Measurements from ENCODE around the gene APOC3.

Gene APOC3

GRCh38 chr11:116807601-116808261 is 22.0 kb upstream of the APOC3 start:
- DNase-seq: no peak

DNA sequence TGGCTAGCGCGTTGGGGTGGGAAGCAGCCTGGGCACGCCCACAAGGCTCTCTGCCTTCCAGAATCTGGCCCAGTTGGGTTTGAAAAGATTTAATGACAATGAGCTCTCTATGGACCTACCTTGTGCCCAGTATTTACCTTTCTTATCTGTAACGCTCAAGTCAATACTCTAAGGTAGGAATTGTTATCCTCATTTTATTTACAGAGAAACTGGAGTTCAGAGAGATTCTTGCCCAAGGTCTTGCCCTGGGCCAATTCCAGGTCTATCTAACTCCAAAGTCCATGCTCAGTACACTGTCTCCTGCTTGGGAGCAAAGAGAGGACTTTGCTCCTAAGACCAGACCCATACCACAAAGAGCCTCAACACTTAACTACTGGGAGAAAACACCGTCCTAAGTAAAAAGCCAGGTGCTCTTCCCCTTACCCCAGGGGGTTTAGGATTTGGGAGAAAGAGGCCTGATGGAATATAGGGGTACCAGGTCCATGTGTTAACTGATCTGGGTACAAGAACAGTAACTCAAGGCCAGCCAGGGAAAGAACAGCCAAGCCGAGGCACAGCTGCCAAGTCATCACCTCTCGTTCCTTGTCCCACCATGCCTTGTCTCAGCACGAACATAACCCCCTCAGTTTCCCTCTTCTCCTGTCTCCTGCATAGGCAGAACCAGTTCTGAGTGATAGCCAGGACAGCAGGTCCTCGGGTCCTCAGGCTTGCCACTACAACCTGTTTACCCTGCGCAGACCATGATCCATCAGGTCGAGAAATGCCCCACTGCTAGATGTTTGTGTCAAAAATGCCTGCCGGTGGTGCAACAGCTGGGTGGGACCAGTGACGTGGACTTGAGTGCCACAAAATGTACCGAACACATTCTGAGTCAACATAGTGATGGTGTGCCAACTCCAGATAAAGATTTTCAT is 21.2 kb upstream of the APOC3 start:
- no peak for DNase-seq

- no peak for DNase-seq
Measured at GRCh38 chr11:116811194-116811593, 18.5 kb upstream of the APOC3 start.

- no peak for DNase-seq
Measured at GRCh38 chr11:116812109-116812508, 17.6 kb upstream of the APOC3 start.

DNA sequence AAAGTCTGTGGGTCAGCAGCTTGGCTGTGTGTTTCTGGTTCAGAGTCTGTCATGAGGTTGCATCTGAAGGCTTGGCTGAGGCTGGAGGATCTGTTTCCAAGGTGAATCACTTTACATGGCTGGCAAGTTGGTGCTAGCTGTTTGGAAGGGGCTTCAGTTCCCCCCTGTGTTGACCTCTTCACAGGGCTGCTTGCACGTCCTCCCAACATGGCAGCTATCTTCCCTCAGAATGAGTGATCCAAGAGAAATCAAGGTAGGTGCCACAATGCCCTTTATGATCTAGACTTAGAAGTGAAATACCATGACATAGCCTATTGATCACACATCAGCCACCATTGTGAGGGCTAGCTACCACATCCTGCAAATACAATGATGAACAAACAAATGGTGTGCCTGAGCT is 16.5 kb upstream of the APOC3 start:
- DNase-seq: no peak

- no peak for DNase-seq
Measured at GRCh38 chr11:116813781-116814471, 15.8 kb upstream of the APOC3 start.

GRCh38 chr11:116814502-116814901 is 15.2 kb upstream of the APOC3 start:
- DNase-seq: no peak

GRCh38 chr11:116819049-116819448 is 10.7 kb upstream of the APOC3 start:
- DNase-seq: no peak

GRCh38 chr11:116821050-116821918 is 8.4 kb upstream of the APOC3 start:
- DNase-seq: no peak

GRCh38 chr11:116822575-116822974 is 7.1 kb upstream of the APOC3 start:
- DNase-seq: no peak

- DNase-seq: no peak
Measured at GRCh38 chr11:116823031-116823843, 6.5 kb upstream of the APOC3 start, which contains the start of gene APOA4. Gene APOA4 (minus strand): TSS chr11:116823304. CDS start chr11:116823191, 113 bp downstream.

- DNase-seq: no peak
Measured at GRCh38 chr11:116825434-116825833, 4.3 kb upstream of the APOC3 start.

DNA sequence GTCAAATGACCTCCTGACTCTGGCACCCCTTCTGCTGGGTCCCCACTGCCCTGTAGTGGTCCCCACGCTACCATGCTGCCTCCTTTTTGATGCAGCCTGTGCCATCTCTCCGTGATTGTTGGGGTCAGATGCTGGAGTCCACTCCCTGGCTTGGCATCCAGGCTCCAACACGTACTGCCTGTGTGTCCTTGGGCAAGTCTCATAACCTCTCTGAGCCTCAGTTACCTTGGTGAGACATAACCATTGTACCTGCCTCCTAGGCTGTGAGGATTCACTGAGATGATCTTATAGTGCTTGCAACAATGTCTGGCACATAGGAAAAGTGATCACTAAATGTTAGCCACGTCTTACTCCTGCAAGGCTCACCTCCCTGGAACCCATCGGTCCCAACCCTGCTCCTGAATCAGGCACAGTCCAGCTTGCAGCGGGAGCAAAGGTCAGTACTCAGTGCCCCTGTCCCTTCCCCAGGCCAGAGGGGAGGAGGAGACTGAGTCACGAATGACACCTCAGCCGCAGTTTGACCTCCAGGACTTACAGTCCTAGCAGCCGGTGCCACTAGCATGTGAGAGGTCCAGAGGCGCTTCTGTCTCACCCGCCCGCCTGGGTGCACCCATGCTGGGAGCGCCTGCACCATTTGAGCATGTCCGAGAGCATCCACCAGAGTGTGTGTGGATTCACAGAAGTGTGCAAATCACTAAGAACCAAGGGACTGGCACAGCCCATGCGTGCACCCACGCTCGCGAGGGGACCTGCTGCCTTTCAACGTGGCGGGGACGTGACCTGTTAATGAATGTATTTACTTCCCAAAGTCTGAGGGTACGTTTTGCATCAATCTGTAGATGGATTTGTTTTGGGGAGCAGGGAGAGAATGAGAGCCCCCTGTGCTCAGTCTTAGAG is 3.6 kb upstream of the APOC3 start:
- no peak for DNase-seq

GRCh38 chr11:116826751-116827431 is 2.8 kb upstream of the APOC3 start:
- DNase-seq: no peak

- DNase-seq: no peak
Measured at GRCh38 chr11:116827461-116827860, 2.2 kb upstream of the APOC3 start.

DNA sequence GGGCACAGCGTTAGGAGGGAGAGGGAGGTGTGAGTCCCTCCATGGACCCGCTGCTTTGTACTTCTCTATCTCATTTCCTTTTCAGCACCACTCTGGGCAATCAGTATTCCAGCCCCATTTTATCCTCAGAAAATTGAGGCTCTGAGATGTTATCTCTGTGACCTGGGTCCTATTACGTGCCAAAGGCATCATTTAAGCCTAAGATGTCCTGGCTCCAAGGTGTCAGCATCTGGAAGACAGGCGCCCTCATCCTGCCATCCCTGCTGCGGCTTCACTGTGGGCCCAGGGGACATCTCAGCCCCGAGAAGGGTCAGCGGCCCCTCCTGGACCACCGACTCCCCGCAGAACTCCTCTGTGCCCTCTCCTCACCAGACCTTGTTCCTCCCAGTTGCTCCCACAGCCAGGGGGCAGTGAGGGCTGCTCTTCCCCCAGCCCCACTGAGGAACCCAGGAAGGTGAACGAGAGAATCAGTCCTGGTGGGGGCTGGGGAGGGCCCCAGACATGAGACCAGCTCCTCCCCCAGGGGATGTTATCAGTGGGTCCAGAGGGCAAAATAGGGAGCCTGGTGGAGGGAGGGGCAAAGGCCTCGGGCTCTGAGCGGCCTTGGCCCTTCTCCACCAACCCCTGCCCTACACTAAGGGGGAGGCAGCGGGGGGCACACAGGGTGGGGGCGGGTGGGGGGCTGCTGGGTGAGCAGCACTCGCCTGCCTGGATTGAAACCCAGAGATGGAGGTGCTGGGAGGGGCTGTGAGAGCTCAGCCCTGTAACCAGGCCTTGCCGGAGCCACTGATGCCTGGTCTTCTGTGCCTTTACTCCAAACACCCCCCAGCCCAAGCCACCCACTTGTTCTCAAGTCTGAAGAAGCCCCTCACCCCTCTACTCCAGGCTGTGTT is 829 bp upstream of the APOC3 start:
- DNase-seq: no peak

DNA sequence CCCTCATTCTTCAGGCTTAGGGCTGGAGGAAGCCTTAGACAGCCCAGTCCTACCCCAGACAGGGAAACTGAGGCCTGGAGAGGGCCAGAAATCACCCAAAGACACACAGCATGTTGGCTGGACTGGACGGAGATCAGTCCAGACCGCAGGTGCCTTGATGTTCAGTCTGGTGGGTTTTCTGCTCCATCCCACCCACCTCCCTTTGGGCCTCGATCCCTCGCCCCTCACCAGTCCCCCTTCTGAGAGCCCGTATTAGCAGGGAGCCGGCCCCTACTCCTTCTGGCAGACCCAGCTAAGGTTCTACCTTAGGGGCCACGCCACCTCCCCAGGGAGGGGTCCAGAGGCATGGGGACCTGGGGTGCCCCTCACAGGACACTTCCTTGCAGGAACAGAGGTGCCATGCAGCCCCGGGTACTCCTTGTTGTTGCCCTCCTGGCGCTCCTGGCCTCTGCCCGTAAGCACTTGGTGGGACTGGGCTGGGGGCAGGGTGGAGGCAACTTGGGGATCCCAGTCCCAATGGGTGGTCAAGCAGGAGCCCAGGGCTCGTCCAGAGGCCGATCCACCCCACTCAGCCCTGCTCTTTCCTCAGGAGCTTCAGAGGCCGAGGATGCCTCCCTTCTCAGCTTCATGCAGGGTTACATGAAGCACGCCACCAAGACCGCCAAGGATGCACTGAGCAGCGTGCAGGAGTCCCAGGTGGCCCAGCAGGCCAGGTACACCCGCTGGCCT is 641 bp downstream of the APOC3 start:
- DNase-seq: no peak

DNA sequence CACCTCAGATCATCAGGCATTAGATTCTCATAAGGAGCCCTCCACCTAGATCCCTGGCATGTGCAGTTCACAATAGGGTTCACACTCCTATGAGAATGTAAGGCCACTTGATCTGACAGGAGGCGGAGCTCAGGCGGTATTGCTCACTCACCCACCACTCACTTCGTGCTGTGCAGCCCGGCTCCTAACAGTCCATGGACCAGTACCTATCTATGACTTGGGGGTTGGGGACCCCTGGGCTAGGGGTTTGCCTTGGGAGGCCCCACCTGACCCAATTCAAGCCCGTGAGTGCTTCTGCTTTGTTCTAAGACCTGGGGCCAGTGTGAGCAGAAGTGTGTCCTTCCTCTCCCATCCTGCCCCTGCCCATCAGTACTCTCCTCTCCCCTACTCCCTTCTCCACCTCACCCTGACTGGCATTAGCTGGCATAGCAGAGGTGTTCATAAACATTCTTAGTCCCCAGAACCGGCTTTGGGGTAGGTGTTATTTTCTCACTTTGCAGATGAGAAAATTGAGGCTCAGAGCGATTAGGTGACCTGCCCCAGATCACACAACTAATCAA is 2.2 kb downstream of the APOC3 start:
- DNase-seq: no peak
